HCT116 (cell line): ENCODE results near the gene TACC2.

Source experiments
- POLR2A ChIP-seq: IDR thresholded peaks from 2 replicates; pipeline ENCODE4 v1.7.0; 2011; ENCODE audit warnings: borderline replicate concordance; ENCODE audit not compliant: insufficient read depth, insufficient read length; ENCODE audit errors: extremely low read depth
- POLR2AphosphoS5 ChIP-seq: IDR thresholded peaks from 2 replicates; pipeline ENCODE4 v1.6.1; 2011; ENCODE audit warnings: mild to moderate bottlenecking, low read depth, low read length, moderate library complexity
- ZNF274 ChIP-seq: fragments of 200-500 bp; sonication (Bioruptor generic); IDR thresholded peaks from 2 replicates; pipeline ENCODE4 v1.6.1; 2014; ENCODE audit warnings: mild to moderate bottlenecking, low read depth, low read length, inconsistent platforms
- TF ChIP-seq, protein P1 (sequence below): IDR thresholded peaks from 2 replicates; pipeline ENCODE4 v1.6.1; 2011; ENCODE audit warnings: mild to moderate bottlenecking, low read length, moderate library complexity; ENCODE audit not compliant: insufficient replicate concordance; ENCODE audit errors: extremely low read depth
- TF ChIP-seq, protein P2 (sequence below), 3 experiments: fragments of 200-600 bp in 1 of 3; sonication (generic) in 1 of 3; IDR thresholded peaks in 2 of 3; conservative IDR thresholded peaks in 1 of 3; 2 replicates each; pipeline ENCODE4 v1.5.1; 2012 to 2017; ENCODE audit warnings: low read depth in 2 of 3, low read length in 2 of 3, antibody characterized with exemption in 1 of 3, borderline replicate concordance in 1 of 3, control low read depth in 1 of 3, mild to moderate bottlenecking in 1 of 3, mixed read lengths in 1 of 3, mixed run types in 1 of 3, moderate library complexity in 1 of 3; ENCODE audit not compliant: insufficient read depth in 1 of 3
- TF ChIP-seq, protein P3 (sequence below): IDR thresholded peaks from 2 replicates; pipeline ENCODE4 v1.6.1; 2012; ENCODE audit warnings: low read depth

DNA sequence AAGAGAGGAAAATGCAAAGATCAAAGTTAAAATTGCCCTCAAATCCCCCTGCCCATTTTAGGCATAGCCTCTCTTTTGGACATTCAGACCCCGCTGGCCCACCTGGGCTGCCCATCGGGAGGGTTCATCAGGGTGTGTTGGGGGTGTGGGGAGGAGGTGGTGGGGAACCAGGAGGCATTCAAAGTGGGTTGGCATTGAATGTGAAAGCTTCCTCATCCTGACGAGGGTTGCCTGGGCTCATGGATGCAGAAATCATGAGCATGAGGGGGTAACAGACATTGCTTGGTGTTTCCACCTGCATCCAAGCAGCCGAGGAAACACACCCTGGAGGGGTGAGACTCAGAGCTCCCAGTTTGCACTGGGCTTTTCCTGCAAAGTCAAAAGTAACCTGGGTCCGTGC lies 302.8 kb downstream of the TACC2 start:
- TF ChIP-seq, protein P1, sequence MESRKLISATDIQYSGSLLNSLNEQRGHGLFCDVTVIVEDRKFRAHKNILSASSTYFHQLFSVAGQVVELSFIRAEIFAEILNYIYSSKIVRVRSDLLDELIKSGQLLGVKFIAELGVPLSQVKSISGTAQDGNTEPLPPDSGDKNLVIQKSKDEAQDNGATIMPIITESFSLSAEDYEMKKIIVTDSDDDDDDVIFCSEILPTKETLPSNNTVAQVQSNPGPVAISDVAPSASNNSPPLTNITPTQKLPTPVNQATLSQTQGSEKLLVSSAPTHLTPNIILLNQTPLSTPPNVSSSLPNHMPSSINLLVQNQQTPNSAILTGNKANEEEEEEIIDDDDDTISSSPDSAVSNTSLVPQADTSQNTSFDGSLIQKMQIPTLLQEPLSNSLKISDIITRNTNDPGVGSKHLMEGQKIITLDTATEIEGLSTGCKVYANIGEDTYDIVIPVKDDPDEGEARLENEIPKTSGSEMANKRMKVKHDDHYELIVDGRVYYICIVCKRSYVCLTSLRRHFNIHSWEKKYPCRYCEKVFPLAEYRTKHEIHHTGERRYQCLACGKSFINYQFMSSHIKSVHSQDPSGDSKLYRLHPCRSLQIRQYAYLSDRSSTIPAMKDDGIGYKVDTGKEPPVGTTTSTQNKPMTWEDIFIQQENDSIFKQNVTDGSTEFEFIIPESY = no peak
- no peak for TF ChIP-seq POLR2A
- TF ChIP-seq, protein P2, sequence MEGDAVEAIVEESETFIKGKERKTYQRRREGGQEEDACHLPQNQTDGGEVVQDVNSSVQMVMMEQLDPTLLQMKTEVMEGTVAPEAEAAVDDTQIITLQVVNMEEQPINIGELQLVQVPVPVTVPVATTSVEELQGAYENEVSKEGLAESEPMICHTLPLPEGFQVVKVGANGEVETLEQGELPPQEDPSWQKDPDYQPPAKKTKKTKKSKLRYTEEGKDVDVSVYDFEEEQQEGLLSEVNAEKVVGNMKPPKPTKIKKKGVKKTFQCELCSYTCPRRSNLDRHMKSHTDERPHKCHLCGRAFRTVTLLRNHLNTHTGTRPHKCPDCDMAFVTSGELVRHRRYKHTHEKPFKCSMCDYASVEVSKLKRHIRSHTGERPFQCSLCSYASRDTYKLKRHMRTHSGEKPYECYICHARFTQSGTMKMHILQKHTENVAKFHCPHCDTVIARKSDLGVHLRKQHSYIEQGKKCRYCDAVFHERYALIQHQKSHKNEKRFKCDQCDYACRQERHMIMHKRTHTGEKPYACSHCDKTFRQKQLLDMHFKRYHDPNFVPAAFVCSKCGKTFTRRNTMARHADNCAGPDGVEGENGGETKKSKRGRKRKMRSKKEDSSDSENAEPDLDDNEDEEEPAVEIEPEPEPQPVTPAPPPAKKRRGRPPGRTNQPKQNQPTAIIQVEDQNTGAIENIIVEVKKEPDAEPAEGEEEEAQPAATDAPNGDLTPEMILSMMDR (IDR thresholded peaks at IDR 0.05 in 2 of 3, conservative IDR thresholded peaks at IDR 0.05 in 1 of 3; ENCODE audit: borderline replicate concordance in 1 of 3, insufficient read depth in 1 of 3, low read depth in 2 of 3, low read length in 2 of 3) = no peak
- TF ChIP-seq, protein P3, sequence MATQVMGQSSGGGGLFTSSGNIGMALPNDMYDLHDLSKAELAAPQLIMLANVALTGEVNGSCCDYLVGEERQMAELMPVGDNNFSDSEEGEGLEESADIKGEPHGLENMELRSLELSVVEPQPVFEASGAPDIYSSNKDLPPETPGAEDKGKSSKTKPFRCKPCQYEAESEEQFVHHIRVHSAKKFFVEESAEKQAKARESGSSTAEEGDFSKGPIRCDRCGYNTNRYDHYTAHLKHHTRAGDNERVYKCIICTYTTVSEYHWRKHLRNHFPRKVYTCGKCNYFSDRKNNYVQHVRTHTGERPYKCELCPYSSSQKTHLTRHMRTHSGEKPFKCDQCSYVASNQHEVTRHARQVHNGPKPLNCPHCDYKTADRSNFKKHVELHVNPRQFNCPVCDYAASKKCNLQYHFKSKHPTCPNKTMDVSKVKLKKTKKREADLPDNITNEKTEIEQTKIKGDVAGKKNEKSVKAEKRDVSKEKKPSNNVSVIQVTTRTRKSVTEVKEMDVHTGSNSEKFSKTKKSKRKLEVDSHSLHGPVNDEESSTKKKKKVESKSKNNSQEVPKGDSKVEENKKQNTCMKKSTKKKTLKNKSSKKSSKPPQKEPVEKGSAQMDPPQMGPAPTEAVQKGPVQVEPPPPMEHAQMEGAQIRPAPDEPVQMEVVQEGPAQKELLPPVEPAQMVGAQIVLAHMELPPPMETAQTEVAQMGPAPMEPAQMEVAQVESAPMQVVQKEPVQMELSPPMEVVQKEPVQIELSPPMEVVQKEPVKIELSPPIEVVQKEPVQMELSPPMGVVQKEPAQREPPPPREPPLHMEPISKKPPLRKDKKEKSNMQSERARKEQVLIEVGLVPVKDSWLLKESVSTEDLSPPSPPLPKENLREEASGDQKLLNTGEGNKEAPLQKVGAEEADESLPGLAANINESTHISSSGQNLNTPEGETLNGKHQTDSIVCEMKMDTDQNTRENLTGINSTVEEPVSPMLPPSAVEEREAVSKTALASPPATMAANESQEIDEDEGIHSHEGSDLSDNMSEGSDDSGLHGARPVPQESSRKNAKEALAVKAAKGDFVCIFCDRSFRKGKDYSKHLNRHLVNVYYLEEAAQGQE = no peak
- TF ChIP-seq ZNF274 = no peak
- TF ChIP-seq POLR2AphosphoS5 = no peak
